ENCODE results near the gene MACROD1. TPM values are rescaled to one million over a fixed set of nuclear protein-coding genes. Genes with fewer than 3 reads are reported as not detected.

Gene MACROD1
- polyA plus RNA-seq, 1 donor (not counting 4 experiments of a cell fraction or from before 2014, with no cell fraction given), result 4.6 TPM

DNA sequence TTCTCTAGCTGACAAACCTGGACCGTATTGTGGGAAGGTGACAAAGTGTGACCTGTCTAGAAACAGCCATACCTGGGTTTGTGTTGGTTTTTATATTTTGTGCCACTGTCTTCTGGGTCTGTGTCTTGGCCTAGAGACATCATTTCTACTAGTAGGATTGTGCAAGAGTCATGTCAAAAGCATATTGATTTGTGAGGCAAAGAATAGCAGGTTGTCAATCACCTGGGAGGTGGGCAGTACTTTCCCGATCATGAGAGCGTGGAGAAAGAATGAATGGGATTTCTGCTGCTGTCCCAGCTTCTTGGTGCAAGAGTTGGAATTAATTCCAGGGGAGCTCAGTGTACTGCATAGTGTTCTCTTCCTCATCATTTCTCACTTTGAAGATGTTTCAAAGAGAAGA, 35.6 kb upstream of the MACROD1 start:
- Histone ChIP-seq H3K9me3 (ENCODE audit: control insufficient read depth, low read depth, low read length) (no peaks in the 10 kb centered on the region), H3K4me1 (ENCODE audit: control insufficient read depth, extremely low read depth, insufficient read depth, low read length) (no peaks in the 10 kb centered on the region), H3K36me3 (ENCODE audit: control insufficient read depth in 2 of 2, extremely low read depth in 1 of 2, insufficient read depth in 2 of 2, low read length in 2 of 2) (peaks cover 44 to 74% of the 10 kb centered on the region in 2 experiments), H4K20me1 (ENCODE audit: control insufficient read depth, extremely low read depth, insufficient read depth, low read length) (peaks cover 17% of the 10 kb centered on the region), H3K4me3 (ENCODE audit: control insufficient read depth in 2 of 3, extremely low read depth in 1 of 3, insufficient read depth in 2 of 3, low read depth in 1 of 3, low read length in 3 of 3) (no peak overlapping the region), H3K27me3 (ENCODE audit: control insufficient read depth, extremely low read depth, insufficient read depth, low read length) (no peaks in the 10 kb centered on the region), H3K27ac (ENCODE audit: control insufficient read depth, insufficient read depth, low read length) (no peak overlapping the region), H3K4me2 (ENCODE audit: control insufficient read depth, extremely low read depth, insufficient read depth, low read depth, low read length) (no peak overlapping the region), H3K9ac (ENCODE audit: control insufficient read depth, extremely low read depth, insufficient read depth, low read length) (no peak overlapping the region), H2AFZ (ENCODE audit: control insufficient read depth, low read length) (no peak overlapping the region), H3K9me1 (ENCODE audit: control insufficient read depth, extremely low read depth, insufficient read depth, low read length) (no peaks in the 10 kb centered on the region), H3K79me2 (ENCODE audit: control insufficient read depth, insufficient read depth, low read length) (peaks cover under 1% of the 10 kb centered on the region)
- TF ChIP-seq EZH2 (IDR thresholded peaks at IDR 0.05; ENCODE audit: low read length), result no peak
- no peak for TF ChIP-seq CTCF (optimal IDR thresholded peaks at IDR 0.05 in 1 of 3, IDR thresholded peaks at IDR 0.05 in 1 of 3, conservative IDR thresholded peaks at IDR 0.05 in 1 of 3; ENCODE audit: extremely low read depth in 1 of 3, insufficient read depth in 2 of 3, low read length in 3 of 3)
- dilution Hi-C loops (cut with MboI; ENCODE audit: extremely low pct_ligation_motif_present, low sequenced_read_pairs), result no loop called here
- DNase-seq (ENCODE audit: low read depth, low spot score) (no peak), FAIRE-seq (no peak)

- no peaks in the 10 kb centered on the region for H3K9me3 ChIP-seq (ENCODE audit: control insufficient read depth, low read depth, low read length)
- H3K36me3 ChIP-seq (ENCODE audit: control insufficient read depth in 2 of 2, extremely low read depth in 1 of 2, insufficient read depth in 2 of 2, low read length in 2 of 2), result peaks cover 46 to 79% of the 10 kb centered on the region in 2 experiments
- H4K20me1 ChIP-seq (ENCODE audit: control insufficient read depth, extremely low read depth, insufficient read depth, low read length), result peaks cover 4% of the 10 kb centered on the region
- no peaks in the 10 kb centered on the region for H3K9me1 ChIP-seq (ENCODE audit: control insufficient read depth, extremely low read depth, insufficient read depth, low read length)
- DNase-seq (ENCODE audit: low read depth, low spot score) (no peak), FAIRE-seq (no peak)
- TF ChIP-seq CTCF (optimal IDR thresholded peaks at IDR 0.05 in 1 of 3, IDR thresholded peaks at IDR 0.05 in 1 of 3, conservative IDR thresholded peaks at IDR 0.05 in 1 of 3; ENCODE audit: extremely low read depth in 1 of 3, insufficient read depth in 2 of 3, low read length in 3 of 3) (no peak), EZH2 (IDR thresholded peaks at IDR 0.05; ENCODE audit: low read length) (no peak)
- no peak overlapping the region for H3K9ac ChIP-seq (ENCODE audit: control insufficient read depth, extremely low read depth, insufficient read depth, low read length)
- no peaks in the 10 kb centered on the region for H3K27me3 ChIP-seq (ENCODE audit: control insufficient read depth, extremely low read depth, insufficient read depth, low read length)
- no peak overlapping the region for H3K4me2 ChIP-seq (ENCODE audit: control insufficient read depth, extremely low read depth, insufficient read depth, low read depth, low read length)
- dilution Hi-C loops (cut with MboI; ENCODE audit: extremely low pct_ligation_motif_present, low sequenced_read_pairs), result no loop called here
- peaks cover 11% of the 10 kb centered on the region for H3K79me2 ChIP-seq (ENCODE audit: control insufficient read depth, insufficient read depth, low read length)
- no peak overlapping the region for H3K4me3 ChIP-seq (ENCODE audit: control insufficient read depth in 2 of 3, extremely low read depth in 1 of 3, insufficient read depth in 2 of 3, low read depth in 1 of 3, low read length in 3 of 3)
- no peak overlapping the region for H3K27ac ChIP-seq (ENCODE audit: control insufficient read depth, insufficient read depth, low read length)
- no peaks in the 10 kb centered on the region for H3K4me1 ChIP-seq (ENCODE audit: control insufficient read depth, extremely low read depth, insufficient read depth, low read length)
- no peak overlapping the region for H2AFZ ChIP-seq (ENCODE audit: control insufficient read depth, low read length)
Observed at GRCh38 chr11:64198511-64198910, 32.6 kb upstream of the MACROD1 start.

Data from keratinocyte (primary cell).